Measurements from ENCODE around the gene MRLN. TPM values are rescaled to one million over a fixed set of nuclear protein-coding genes. Genes with fewer than 3 reads are reported as not detected.
"Not testable (repeated sequence)": the region's sequence is repeated elsewhere in the genome, so short reads cannot be mapped to it uniquely, and the experiment has no call there.

MRLN gene
- total and polyA plus RNA-seq, 4 donors = 0.35 to 0.98 (median 0.75) TPM; not detected in 1

DNA sequence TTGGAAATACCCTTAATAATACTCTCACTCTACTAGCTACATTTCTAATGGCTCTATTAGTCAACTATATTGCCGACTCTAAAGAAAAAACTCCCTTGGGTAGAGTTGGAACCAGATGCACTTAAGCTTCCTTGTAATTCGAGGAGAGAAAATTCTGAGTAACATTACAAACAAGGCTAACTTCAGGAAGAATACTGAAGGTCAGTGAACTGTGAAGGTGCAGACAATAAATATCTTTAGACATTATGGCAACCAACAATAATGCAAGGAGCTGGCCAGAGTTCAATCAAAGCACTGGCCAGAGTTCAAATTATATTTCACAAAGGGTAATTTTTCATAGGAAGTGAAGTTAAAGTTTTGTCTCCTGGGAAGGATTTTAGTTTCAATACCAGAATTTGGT, 40.7 kb upstream of the MRLN start:
- 75 to 89% methylated on average over 2 of the region's 2 CpGs for WGBS, 2 donors
- TF ChIP-seq, protein P1, sequence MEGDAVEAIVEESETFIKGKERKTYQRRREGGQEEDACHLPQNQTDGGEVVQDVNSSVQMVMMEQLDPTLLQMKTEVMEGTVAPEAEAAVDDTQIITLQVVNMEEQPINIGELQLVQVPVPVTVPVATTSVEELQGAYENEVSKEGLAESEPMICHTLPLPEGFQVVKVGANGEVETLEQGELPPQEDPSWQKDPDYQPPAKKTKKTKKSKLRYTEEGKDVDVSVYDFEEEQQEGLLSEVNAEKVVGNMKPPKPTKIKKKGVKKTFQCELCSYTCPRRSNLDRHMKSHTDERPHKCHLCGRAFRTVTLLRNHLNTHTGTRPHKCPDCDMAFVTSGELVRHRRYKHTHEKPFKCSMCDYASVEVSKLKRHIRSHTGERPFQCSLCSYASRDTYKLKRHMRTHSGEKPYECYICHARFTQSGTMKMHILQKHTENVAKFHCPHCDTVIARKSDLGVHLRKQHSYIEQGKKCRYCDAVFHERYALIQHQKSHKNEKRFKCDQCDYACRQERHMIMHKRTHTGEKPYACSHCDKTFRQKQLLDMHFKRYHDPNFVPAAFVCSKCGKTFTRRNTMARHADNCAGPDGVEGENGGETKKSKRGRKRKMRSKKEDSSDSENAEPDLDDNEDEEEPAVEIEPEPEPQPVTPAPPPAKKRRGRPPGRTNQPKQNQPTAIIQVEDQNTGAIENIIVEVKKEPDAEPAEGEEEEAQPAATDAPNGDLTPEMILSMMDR (IDR thresholded peaks at IDR 0.05; ENCODE audit: control extremely low read depth, extremely low read depth) = no peak
- H3K4me1 ChIP-seq (ENCODE audit: control insufficient read depth in 5 of 5, insufficient read depth in 5 of 5, low read length in 5 of 5) = no peaks in the 10 kb centered on the region
- no peaks in the 10 kb centered on the region for H3K27me3 ChIP-seq (ENCODE audit: control insufficient read depth in 3 of 3, insufficient read depth in 3 of 3, low read length in 2 of 3)
- H3K9ac ChIP-seq (ENCODE audit: insufficient read depth in 1 of 2, low read length in 2 of 2) = no peak overlapping the region
- no peaks in the 10 kb centered on the region for H3K9me3 ChIP-seq (ENCODE audit: control insufficient read depth in 4 of 4, insufficient read depth in 3 of 4, low read length in 3 of 4)
- H3K4me3 ChIP-seq = no peak overlapping the region
- peaks cover 16 to 23% (median 23%) of the 10 kb centered on the region in 4 donors for H3K36me3 ChIP-seq (ENCODE audit: control insufficient read depth in 4 of 4, insufficient read depth in 4 of 4, low read length in 4 of 4)
- DNase-seq = no peak
- no peak overlapping the region for H3K27ac ChIP-seq (ENCODE audit: low read depth in 1 of 2, low read length in 1 of 2)
- no peak for ATAC-seq (ENCODE audit: insufficient read depth, low FRiP score)

GRCh38 chr10:59792812-59793211, 39.6 kb upstream of the MRLN start:
- H3K27ac ChIP-seq (ENCODE audit: low read depth in 1 of 2, low read length in 1 of 2) = no peak overlapping the region
- H3K9ac ChIP-seq (ENCODE audit: insufficient read depth in 1 of 2, low read length in 2 of 2) = no peak overlapping the region
- H3K9me3 ChIP-seq (ENCODE audit: control insufficient read depth in 4 of 4, insufficient read depth in 3 of 4, low read length in 3 of 4) = no peaks in the 10 kb centered on the region
- WGBS, 2 donors = 83 to 89% methylated on average over 13 of the region's 13 CpGs
- no peaks in the 10 kb centered on the region for H3K27me3 ChIP-seq (ENCODE audit: control insufficient read depth in 3 of 3, insufficient read depth in 3 of 3, low read length in 2 of 3)
- ATAC-seq (ENCODE audit: insufficient read depth, low FRiP score) (no peak), DNase-seq (no peak)
- no peak overlapping the region for H3K4me3 ChIP-seq
- no peaks in the 10 kb centered on the region for H3K4me1 ChIP-seq (ENCODE audit: control insufficient read depth in 5 of 5, insufficient read depth in 5 of 5, low read length in 5 of 5)
- H3K36me3 ChIP-seq (ENCODE audit: control insufficient read depth in 4 of 4, insufficient read depth in 4 of 4, low read length in 4 of 4) = peaks cover 15 to 23% (median 19%) of the 10 kb centered on the region in 4 donors
- TF ChIP-seq, protein P1 (IDR thresholded peaks at IDR 0.05; ENCODE audit: control extremely low read depth, extremely low read depth) = no peak

DNA sequence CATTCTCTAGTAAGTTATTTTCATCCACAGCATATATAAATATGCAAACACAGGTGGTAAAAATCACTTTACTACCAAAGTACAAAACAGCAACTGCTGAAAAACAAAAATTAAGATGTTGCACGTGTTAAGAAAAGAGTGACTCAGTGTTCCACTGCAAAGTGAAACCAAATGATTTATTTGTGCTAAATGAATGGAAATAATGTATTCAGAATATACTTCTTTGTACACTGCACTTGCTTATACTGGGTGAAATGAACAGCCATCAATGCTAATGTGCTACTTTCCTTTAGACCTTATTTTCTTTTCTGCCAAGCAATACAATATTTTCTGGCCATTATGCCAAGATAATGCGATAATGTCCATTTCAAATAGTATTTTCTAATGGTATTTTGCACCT, 38.3 kb upstream of the MRLN start:
- WGBS, 2 donors = 87 to 88% methylated on average over 2 of the region's 2 CpGs
- ATAC-seq (ENCODE audit: insufficient read depth, low FRiP score) (no peak), DNase-seq (no peak)
- Histone ChIP-seq H3K27ac (ENCODE audit: low read depth in 1 of 2, low read length in 1 of 2) (no peak overlapping the region), H3K27me3 (ENCODE audit: control insufficient read depth in 3 of 3, insufficient read depth in 3 of 3, low read length in 2 of 3) (no peaks in the 10 kb centered on the region), H3K9ac (ENCODE audit: insufficient read depth in 1 of 2, low read length in 2 of 2) (no peak overlapping the region), H3K4me3 (no peak overlapping the region), H3K36me3 (ENCODE audit: control insufficient read depth in 4 of 4, insufficient read depth in 4 of 4, low read length in 4 of 4) (peaks cover 13 to 23% (median 18%) of the 10 kb centered on the region in 4 donors), H3K4me1 (ENCODE audit: control insufficient read depth in 5 of 5, insufficient read depth in 5 of 5, low read length in 5 of 5) (no peaks in the 10 kb centered on the region), H3K9me3 (ENCODE audit: control insufficient read depth in 4 of 4, insufficient read depth in 3 of 4, low read length in 3 of 4) (no peaks in the 10 kb centered on the region)
- TF ChIP-seq, protein P1 (IDR thresholded peaks at IDR 0.05; ENCODE audit: control extremely low read depth, extremely low read depth) = no peak

GRCh38 chr10:59790080-59790479, 36.8 kb upstream of the MRLN start:
- H3K27ac ChIP-seq (ENCODE audit: low read depth in 1 of 2, low read length in 1 of 2); ATAC-seq (ENCODE audit: insufficient read depth, low FRiP score); H3K9me3 ChIP-seq (ENCODE audit: control insufficient read depth in 4 of 4, insufficient read depth in 3 of 4, low read length in 3 of 4); DNase-seq; H3K9ac ChIP-seq (ENCODE audit: insufficient read depth in 1 of 2, low read length in 2 of 2); H3K4me3 ChIP-seq; H3K27me3 ChIP-seq (ENCODE audit: control insufficient read depth in 3 of 3, insufficient read depth in 3 of 3, low read length in 2 of 3); H3K4me1 ChIP-seq (ENCODE audit: control insufficient read depth in 5 of 5, insufficient read depth in 5 of 5, low read length in 5 of 5): not testable (repeated sequence)
- WGBS, 2 donors = 42 to 49% methylated on average over 2 of the region's 2 CpGs
- H3K36me3 ChIP-seq (ENCODE audit: control insufficient read depth in 4 of 4, insufficient read depth in 4 of 4, low read length in 4 of 4) = peaks cover 13 to 20% (median 17%) of the 10 kb centered on the region in 4 donors

DNA sequence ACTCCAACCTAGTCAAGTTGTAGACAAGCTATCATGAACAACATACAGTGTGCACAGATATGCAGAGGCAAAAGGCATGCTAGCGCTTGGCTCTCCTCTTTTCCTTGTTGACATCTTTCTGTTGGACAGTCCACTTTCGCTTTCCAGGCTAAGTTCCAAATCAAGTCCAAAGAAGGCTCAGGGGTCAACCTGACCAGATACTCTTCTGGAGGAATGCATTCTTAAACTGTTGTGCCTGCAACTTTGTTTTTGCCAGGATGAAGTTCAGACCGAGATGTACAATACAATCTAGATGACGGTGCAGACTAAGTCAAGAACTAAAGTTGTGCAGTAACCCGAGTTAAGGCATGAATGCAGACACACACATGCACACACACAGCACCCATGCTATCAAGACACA, 35.7 kb upstream of the MRLN start:
- not testable (repeated sequence) for H3K9ac ChIP-seq (ENCODE audit: insufficient read depth in 1 of 2, low read length in 2 of 2); DNase-seq; H3K27me3 ChIP-seq (ENCODE audit: control insufficient read depth in 3 of 3, insufficient read depth in 3 of 3, low read length in 2 of 3); H3K4me1 ChIP-seq (ENCODE audit: control insufficient read depth in 5 of 5, insufficient read depth in 5 of 5, low read length in 5 of 5); H3K4me3 ChIP-seq; H3K9me3 ChIP-seq (ENCODE audit: control insufficient read depth in 4 of 4, insufficient read depth in 3 of 4, low read length in 3 of 4); ATAC-seq (ENCODE audit: insufficient read depth, low FRiP score); H3K27ac ChIP-seq (ENCODE audit: low read depth in 1 of 2, low read length in 1 of 2)
- peaks cover 13 to 16% (median 15%) of the 10 kb centered on the region in 4 donors for H3K36me3 ChIP-seq (ENCODE audit: control insufficient read depth in 4 of 4, insufficient read depth in 4 of 4, low read length in 4 of 4)
- WGBS, 2 donors = 77 to 91% methylated on average over 5 of the region's 5 CpGs

- H3K9me3 ChIP-seq (ENCODE audit: control insufficient read depth in 4 of 4, insufficient read depth in 3 of 4, low read length in 3 of 4); ATAC-seq (ENCODE audit: insufficient read depth, low FRiP score); H3K4me1 ChIP-seq (ENCODE audit: control insufficient read depth in 5 of 5, insufficient read depth in 5 of 5, low read length in 5 of 5); H3K27me3 ChIP-seq (ENCODE audit: control insufficient read depth in 3 of 3, insufficient read depth in 3 of 3, low read length in 2 of 3); H3K27ac ChIP-seq (ENCODE audit: low read depth in 1 of 2, low read length in 1 of 2); DNase-seq; H3K4me3 ChIP-seq; H3K36me3 ChIP-seq (ENCODE audit: control insufficient read depth in 4 of 4, insufficient read depth in 4 of 4, low read length in 4 of 4); H3K9ac ChIP-seq (ENCODE audit: insufficient read depth in 1 of 2, low read length in 2 of 2): not testable (repeated sequence)
- WGBS, 2 donors = 87 to 96% methylated on average over 7 of the region's 7 CpGs
Observed at GRCh38 chr10:59787032-59787431, 33.8 kb upstream of the MRLN start.
